Stimulated activated CD8-positive, alpha-beta memory T cell treated with anti-CD3 and anti-CD28 coated beads, Interleukin-15, amount 100 ng/mL, for 48 hours (primary cell): Measurements from ENCODE around the gene PSMC3.
A peak's percentile ranks its signal among the peaks of the same experiment; 100 is the strongest.

Experiments
- DNase-seq, 2 donors: peaks; one replicate each; pipeline ENCODE4 v3.0.0-alpha.2; 2020; ENCODE audit warnings: low read depth in 2 of 2

The PSMC3 gene

DNA sequence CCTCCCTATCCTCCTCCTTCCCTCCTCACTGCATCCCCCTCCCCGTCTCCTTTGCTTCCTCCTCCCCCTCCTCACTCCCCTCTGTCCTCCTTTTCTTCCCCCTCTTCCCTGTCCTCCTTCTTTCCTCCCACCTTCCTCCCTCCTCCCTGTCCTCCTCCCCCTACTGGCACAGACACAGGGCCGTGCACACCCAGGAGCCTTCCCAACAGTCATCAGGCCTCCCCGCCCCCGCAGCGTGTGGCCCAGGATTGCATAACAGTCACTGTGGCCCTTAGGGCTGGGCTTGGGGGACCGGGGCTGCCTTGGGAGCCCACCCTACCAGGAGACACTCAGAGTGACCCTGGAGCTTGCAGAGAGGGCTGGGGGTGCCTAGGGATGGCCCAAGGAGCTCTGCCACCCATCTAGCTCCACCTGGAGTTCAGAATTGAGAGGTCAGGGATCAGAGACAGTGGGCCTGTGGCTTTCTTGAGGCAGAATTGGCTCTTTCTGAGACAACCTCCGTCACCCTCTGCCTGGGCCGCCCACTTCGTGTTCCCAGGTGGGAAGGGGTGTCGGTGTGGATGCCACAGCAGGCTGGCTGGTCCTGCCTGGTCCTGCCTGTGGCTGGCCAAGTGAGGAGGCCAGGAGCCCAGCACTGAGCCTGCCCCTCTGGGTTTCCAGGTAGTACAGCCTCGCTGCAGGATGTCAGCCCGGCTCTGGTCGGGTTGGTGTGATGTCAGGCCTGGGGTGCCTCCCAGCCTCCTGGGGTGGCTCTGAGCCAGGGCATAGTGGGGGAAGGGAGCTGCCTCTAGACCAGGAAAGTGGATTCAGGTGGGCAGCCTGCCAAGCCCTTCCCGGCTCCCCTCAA, 49.5 kb downstream of the PSMC3 start:
- DNase-seq, result no peak

DNA sequence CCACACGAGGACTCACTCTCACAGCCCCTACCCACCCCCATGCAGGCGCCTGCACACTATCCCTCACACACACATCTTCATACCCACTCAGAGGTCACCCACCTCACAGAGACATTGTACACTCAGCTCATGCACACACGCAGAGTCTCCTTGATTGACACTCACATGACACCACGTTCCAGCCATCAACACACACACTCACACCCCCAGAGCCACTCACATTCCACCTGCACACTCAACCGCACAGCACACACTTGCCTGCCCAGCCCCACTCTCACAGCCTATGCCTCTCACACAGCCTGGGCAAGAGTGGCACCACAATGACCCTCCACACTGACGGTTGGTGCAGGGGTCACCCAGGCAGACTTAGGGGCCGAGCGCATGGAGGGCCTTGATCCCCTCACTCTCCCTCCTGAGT, 50.1 kb downstream of the PSMC3 start:
- DNase-seq, result no peak

DNA sequence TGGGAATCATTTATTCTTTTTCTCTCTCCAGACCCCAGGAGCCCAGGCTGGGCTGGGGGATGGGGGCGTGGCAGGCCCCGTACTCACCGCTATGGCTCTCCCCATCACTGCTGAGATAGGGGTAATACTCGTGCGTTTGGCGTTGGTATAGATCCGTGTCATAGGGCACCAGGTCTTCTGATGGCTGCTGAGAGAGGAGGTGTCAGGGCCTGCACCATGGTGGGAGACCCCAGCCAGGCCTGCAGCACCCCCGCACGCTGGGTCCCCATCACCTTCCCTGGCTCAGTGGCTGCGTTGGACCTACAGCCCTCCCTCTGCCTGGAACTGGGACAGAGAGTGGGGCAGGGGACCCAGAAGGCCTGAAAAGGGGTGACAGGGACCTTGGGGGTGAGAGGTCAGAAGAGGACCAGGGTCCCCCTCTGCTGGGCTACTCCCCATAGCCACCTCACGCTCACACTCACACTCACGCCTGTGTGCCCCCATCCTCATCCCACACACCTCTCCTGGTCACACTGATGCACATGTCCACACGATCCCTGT, 50.6 kb downstream of the PSMC3 start:
- no peak for DNase-seq

DNA sequence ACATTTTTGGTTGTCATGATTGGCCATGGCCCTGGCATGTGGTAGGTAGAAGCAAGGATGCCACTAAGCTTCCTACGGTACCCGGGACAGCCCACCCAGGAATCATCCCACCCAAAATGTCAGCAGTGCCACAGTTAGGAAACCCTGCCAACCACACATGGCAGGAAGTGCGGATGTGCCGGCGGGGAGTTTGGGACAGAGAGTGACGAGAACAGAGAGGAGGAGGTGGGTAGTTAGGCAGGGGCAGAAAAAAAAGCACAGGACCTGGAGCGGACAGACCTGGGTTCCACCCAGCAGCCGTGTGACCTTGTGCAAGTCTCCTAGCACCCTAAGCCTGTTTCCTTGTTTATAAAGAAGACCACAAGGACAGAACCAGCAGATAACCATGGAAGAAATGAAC, 51.2 kb downstream of the PSMC3 start:
- DNase-seq, result no peak

DNA sequence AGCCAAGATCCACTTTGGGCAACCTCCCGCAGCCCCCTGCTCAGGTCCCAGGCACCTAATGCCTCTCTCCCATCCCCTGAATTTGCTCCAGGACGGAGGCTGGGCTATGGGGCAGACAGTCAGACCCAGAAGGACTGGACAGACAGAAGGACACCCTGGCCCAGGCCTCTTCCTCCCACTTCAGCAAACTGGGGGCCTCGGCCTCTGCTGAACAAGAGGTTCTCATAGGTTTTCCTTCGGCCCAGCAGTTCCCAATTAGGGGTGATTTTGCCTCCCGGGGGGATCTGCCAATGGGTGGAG, 51.6 kb downstream of the PSMC3 start:
- DNase-seq, result no peak

DNA sequence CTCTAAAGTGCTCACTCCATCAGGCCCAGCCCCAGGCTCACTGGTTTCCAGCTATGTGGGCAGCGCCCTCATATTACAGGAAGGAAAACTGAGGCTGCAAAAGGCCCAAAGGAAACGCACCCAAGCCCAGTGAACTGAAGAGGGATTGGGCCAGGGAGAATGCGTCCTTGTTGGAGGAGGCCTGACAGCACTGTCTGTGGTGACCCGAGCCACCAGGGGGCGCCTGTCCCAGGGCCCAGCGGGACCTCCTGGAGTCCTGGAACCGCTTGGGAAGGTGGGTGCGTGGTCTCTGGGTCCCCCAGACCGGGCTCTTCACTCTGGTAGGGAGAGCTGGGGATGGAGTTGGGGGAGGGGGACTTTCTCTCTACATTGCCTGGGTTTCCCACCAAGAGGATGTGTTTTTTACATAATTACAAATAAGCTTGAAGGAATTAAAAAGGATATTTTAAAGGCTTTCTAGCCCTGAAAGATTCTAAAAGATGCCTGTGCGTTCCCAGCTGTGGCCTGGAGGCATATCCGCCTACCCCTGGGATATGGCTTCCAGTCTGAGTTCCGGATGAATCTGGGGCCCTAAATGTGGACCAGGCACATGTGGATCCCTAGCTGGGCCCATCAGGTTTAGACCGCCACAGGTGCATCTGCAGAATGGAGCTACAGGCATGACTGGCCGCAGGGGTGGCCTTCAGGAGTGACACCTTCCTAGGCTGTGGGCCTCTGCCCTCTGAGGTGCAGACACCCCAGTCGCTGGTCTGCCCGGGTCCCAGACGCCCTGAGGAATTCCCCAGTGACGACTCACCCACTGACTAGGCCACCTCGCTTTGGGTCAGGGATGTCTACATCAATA, 52.1 kb downstream of the PSMC3 start:
- DNase-seq, result peak; percentile 72 to 73

DNA sequence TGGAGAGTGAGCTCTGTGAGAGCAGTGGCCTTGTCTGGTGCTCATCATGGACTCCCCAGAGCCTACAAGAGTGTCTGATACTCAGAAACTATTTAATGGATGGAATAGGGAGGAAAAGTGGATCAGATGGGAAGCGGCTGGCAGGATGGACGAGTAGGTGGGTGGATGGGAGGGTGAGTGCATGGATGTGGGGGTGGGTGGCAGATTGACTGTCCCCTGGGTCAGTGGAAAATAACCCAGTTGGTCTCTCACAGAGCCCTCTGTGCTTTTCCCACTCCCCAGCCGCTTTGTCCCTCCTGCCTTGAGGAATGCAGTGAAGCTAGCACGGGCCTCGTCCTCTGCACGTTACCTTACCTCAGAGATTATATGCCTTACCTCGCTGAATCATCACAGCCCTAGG, 53.8 kb downstream of the PSMC3 start:
- DNase-seq, result no peak

DNA sequence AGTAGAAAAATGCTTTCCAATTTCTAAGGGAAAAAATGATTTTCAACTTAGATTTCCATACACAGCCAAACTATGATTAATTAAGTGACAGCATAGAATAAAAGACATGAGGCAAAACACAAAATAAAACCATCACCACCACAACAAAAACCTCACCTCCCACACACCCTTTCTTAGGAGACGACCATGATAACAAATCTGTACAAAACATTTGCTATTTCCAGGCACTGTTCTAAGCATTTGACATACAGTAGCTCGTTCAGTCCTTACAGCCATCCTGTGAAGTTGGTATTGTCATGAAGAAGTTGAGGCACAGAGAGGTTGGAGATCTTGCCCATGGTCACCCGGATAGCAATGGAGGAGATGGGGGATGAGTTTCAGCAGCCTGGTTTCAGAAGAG, 56.6 kb downstream of the PSMC3 start:
- no peak for DNase-seq
